Measurements from ENCODE around the gene SERGEF. TPM values are rescaled to one million over a fixed set of nuclear protein-coding genes. Genes with fewer than 3 reads are reported as not detected.

Gene SERGEF
- polyA plus RNA-seq, 2 of the 4 experiments (the other 2 are of a cell fraction): 20.7 to 24.1 TPM

DNA sequence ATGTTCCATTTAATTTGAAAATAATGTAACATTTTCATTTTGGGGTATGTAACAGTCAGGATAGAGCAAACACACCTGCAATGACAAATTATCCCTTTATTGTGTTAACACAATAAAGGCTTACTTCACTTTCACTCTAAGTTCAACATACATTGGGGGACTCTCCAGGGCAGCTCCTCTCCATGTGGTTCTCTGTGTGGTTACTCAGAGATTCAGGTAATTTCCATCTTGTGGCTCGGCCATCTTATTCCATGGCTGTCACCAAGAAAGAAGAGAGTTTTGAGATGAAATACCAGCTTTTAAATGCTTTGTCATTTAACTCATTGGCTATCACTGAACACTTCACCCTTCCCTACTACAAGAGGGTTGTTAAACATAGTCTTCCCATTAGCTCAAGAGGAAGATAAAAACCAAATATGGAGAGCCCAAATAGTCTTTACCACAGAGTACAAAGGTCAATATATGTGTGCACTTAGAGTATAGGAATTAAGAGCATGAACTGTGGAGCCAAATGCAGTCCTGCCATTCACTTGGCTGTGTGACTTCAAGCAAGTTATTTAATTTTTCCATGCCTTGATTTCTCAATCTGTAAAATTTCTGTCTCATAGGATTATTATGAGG is 43.8 kb upstream of the SERGEF start:
- ATAC-seq (no peak), DNase-seq (ENCODE audit: low read depth in 1 of 2, low spot score in 1 of 2) (no peak), FAIRE-seq (no peak)
- no peaks in the 10 kb centered on the region for H3K9me3 ChIP-seq
- CTCF ChIA-PET: no interaction called here
- H3K4me1 ChIP-seq: no peaks in the 10 kb centered on the region
- WGBS (ENCODE audit: missing lambda C conversion rate): 43% methylated on average over 1 of the region's 1 CpG
- no peak overlapping the region for H3K4me2 ChIP-seq
- no peak overlapping the region for H3K27ac ChIP-seq
- TF ChIP-seq NFE2L2 (conservative IDR thresholded peaks at IDR 0.05; ENCODE audit: low read length) (no peak), RCOR1 (IDR thresholded peaks at IDR 0.05; ENCODE audit: low read depth, low read length) (no peak), KDM1A (IDR thresholded peaks at IDR 0.05; ENCODE audit: low read depth) (no peak)
- TF ChIP-seq, protein P1, sequence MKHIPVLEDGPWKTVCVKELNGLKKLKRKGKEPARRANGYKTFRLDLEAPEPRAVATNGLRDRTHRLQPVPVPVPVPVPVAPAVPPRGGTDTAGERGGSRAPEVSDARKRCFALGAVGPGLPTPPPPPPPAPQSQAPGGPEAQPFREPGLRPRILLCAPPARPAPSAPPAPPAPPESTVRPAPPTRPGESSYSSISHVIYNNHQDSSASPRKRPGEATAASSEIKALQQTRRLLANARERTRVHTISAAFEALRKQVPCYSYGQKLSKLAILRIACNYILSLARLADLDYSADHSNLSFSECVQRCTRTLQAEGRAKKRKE (CRISPR knock-in tag; IDR thresholded peaks at IDR 0.05; ENCODE audit: low read depth): no peak
- POLR2A ChIA-PET: no interaction called here
- H3K4me3 ChIP-seq: no peak overlapping the region

DNA sequence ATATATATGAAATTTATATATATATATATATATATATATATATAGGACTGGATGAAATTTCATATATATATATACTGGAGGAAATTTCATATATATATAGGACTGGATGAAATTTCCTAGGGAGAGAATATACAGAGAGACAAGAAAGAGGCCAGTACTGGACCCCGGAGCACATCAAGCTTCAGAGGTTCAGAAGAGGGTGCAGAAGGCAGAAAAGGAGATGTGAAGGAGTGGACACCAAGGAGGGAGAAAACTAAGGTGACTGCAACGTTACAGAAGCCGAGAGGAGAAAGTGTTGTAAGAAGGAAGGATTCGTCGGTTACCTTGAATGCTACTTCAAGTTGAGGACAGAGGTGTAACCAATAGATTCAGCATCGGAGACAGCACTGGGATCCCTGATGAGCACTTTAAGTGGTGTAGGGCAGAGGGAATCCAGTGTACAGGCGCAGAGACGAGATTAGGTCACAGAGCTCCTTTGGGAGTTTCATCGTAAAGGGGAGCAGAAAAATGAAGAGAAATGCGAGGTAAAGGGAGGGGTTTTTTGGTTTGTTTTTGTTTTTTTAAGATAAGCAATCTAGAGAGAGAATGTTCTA is 41.8 kb upstream of the SERGEF start:
- ATAC-seq: no peak
- CTCF ChIA-PET: no interaction called here

More for the DNA sequence above, 41.8 kb upstream of the SERGEF start:
- no peaks in the 10 kb centered on the region for H3K4me1 ChIP-seq
- H3K9me3 ChIP-seq: no peaks in the 10 kb centered on the region
- H3K4me2 ChIP-seq: no peak overlapping the region
- no peak overlapping the region for H3K4me3 ChIP-seq
- H3K27ac ChIP-seq: no peak overlapping the region
- TF ChIP-seq JUNB (IDR thresholded peaks at IDR 0.05) (no peak), CBX8 (IDR thresholded peaks at IDR 0.05) (no peak), HMGXB4 (CRISPR knock-in tag; IDR thresholded peaks at IDR 0.05; ENCODE audit: borderline replicate concordance) (no peak), MYC (IDR thresholded peaks at IDR 0.05; ENCODE audit: borderline replicate concordance, low read length) (no peak), SREBF2 (IDR thresholded peaks at IDR 0.05) (no peak), MAZ (IDR thresholded peaks at IDR 0.05; ENCODE audit: borderline replicate concordance, low read depth, low read length) (no peak), CHD4 (IDR thresholded peaks at IDR 0.05; ENCODE audit: borderline replicate concordance) (no peak), ESRRA (IDR thresholded peaks at IDR 0.05; ENCODE audit: borderline replicate concordance, low read length) (no peak), EHMT2 (IDR thresholded peaks at IDR 0.05; ENCODE audit: low read depth) (no peak), GATA3 (IDR thresholded peaks at IDR 0.05; ENCODE audit: borderline replicate concordance) (no peak), JUN (IDR thresholded peaks at IDR 0.05) (no peak), POLR2A (IDR thresholded peaks at IDR 0.05; ENCODE audit: low read length) (no peak), ZC3H11A (IDR thresholded peaks at IDR 0.05) (no peak), HOXB5 (CRISPR knock-in tag; IDR thresholded peaks at IDR 0.05) (no peak)
- TF ChIP-seq, protein P2, sequence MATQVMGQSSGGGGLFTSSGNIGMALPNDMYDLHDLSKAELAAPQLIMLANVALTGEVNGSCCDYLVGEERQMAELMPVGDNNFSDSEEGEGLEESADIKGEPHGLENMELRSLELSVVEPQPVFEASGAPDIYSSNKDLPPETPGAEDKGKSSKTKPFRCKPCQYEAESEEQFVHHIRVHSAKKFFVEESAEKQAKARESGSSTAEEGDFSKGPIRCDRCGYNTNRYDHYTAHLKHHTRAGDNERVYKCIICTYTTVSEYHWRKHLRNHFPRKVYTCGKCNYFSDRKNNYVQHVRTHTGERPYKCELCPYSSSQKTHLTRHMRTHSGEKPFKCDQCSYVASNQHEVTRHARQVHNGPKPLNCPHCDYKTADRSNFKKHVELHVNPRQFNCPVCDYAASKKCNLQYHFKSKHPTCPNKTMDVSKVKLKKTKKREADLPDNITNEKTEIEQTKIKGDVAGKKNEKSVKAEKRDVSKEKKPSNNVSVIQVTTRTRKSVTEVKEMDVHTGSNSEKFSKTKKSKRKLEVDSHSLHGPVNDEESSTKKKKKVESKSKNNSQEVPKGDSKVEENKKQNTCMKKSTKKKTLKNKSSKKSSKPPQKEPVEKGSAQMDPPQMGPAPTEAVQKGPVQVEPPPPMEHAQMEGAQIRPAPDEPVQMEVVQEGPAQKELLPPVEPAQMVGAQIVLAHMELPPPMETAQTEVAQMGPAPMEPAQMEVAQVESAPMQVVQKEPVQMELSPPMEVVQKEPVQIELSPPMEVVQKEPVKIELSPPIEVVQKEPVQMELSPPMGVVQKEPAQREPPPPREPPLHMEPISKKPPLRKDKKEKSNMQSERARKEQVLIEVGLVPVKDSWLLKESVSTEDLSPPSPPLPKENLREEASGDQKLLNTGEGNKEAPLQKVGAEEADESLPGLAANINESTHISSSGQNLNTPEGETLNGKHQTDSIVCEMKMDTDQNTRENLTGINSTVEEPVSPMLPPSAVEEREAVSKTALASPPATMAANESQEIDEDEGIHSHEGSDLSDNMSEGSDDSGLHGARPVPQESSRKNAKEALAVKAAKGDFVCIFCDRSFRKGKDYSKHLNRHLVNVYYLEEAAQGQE (IDR thresholded peaks at IDR 0.05): no peak
- TF ChIP-seq, protein P3, sequence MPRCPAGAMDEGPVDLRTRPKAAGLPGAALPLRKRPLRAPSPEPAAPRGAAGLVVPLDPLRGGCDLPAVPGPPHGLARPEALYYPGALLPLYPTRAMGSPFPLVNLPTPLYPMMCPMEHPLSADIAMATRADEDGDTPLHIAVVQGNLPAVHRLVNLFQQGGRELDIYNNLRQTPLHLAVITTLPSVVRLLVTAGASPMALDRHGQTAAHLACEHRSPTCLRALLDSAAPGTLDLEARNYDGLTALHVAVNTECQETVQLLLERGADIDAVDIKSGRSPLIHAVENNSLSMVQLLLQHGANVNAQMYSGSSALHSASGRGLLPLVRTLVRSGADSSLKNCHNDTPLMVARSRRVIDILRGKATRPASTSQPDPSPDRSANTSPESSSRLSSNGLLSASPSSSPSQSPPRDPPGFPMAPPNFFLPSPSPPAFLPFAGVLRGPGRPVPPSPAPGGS (IDR thresholded peaks at IDR 0.05): no peak
- TF ChIP-seq, protein P1 (CRISPR knock-in tag; IDR thresholded peaks at IDR 0.05; ENCODE audit: low read depth): no peak
- TF ChIP-seq, protein P4, sequence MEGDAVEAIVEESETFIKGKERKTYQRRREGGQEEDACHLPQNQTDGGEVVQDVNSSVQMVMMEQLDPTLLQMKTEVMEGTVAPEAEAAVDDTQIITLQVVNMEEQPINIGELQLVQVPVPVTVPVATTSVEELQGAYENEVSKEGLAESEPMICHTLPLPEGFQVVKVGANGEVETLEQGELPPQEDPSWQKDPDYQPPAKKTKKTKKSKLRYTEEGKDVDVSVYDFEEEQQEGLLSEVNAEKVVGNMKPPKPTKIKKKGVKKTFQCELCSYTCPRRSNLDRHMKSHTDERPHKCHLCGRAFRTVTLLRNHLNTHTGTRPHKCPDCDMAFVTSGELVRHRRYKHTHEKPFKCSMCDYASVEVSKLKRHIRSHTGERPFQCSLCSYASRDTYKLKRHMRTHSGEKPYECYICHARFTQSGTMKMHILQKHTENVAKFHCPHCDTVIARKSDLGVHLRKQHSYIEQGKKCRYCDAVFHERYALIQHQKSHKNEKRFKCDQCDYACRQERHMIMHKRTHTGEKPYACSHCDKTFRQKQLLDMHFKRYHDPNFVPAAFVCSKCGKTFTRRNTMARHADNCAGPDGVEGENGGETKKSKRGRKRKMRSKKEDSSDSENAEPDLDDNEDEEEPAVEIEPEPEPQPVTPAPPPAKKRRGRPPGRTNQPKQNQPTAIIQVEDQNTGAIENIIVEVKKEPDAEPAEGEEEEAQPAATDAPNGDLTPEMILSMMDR (IDR thresholded peaks at IDR 0.05): no peak
- no peak for FAIRE-seq
- DNase-seq (ENCODE audit: low read depth in 1 of 2, low spot score in 1 of 2): no peak
- 70% methylated on average over 10 of the region's 10 CpGs for WGBS (ENCODE audit: missing lambda C conversion rate)
- POLR2A ChIA-PET: no interaction called here

All from A549 (cell line).